ENCODE data around the gene CHST11. TPM values are rescaled to one million over a fixed set of nuclear protein-coding genes. Genes with fewer than 3 reads are reported as not detected.

CHST11 gene
- total and polyA plus RNA-seq, 9 of the 15 experiments (the other 6 are each of a cell fraction or from before 2014, with no cell fraction given), result 2.3 to 38.7 (median 15.0) TPM

- no peak for TF ChIP-seq CEBPG (CRISPR knock-in tag; IDR thresholded peaks at IDR 0.05)
- 0 out of 4 replicates have a peak, but pooled peaks of 1 of the 2 experiments have one; percentile 46 for TF ChIP-seq CEBPG (tag; conservative IDR thresholded peaks at IDR 0.05 in 1 of 2, IDR thresholded peaks at IDR 0.05 in 1 of 2)
- peak; percentile 39; the same call in 1 of the 2 replicates for TF ChIP-seq JUND (IDR thresholded peaks at IDR 0.05; ENCODE audit: borderline replicate concordance, low read depth, low read length)
- TF ChIP-seq JUND (tag; IDR thresholded peaks at IDR 0.05; ENCODE audit: borderline replicate concordance, low read depth, low read length), result no peak
- TF ChIP-seq NRF1 (conservative IDR thresholded peaks at IDR 0.05 in 1 of 2, IDR thresholded peaks at IDR 0.05 in 1 of 2), result 0 out of 4 replicates have a peak, but pooled peaks of 1 of the 2 experiments have one; percentile 22
- no peak for TF ChIP-seq CREM (IDR thresholded peaks at IDR 0.05; ENCODE audit: low read depth)
- 0 out of 2 replicates have a peak, but pooled peaks have one; percentile 18 for TF ChIP-seq PKNOX1 (IDR thresholded peaks at IDR 0.05)
- TF ChIP-seq DLX4 (CRISPR knock-in tag; IDR thresholded peaks at IDR 0.05), result no peak
- peak; percentile 8; the same call in 1 of the 2 replicates for TF ChIP-seq DEAF1 (CRISPR knock-in tag; IDR thresholded peaks at IDR 0.05)
- TF ChIP-seq CXXC5 (CRISPR knock-in tag; IDR thresholded peaks at IDR 0.05), result no peak
- TF ChIP-seq TEAD1 (CRISPR knock-in tag; IDR thresholded peaks at IDR 0.05), result 0 out of 4 replicates have a peak, but pooled peaks of 1 of the 2 experiments have one; percentile 26
- peak; percentile 86 for TF ChIP-seq ATF3 (IDR thresholded peaks at IDR 0.05)
- TF ChIP-seq ATF3 (CRISPR knock-in tag; conservative IDR thresholded peaks at IDR 0.05), result no peak
- TF ChIP-seq TBP (optimal IDR thresholded peaks at IDR 0.05; ENCODE audit: low read depth, low read length), result peak; percentile 22
Observed at GRCh38 chr12:104578453-104578852, 121.7 kb downstream of the CHST11 start (continued).
